A549 (cell line): Measurements from ENCODE around the gene CSTA.

Source experiments
- CEBPB ChIP-seq, 2 experiments: fragments of >200 bp in 1 of 2; sonication (Bioruptor Twin) in 1 of 2; formaldehyde crosslinking in 1 of 2; IDR thresholded peaks; 2 replicates each; pipeline ENCODE4 v1.6.1; 2012 to 2016
- CTCF ChIP-seq: fragments of >200 bp; sonication (Bioruptor Twin); formaldehyde crosslinking; IDR thresholded peaks from 3 replicates; pipeline ENCODE4 v1.5.1; 2016
- ELK1 ChIP-seq: fragments of 150-350 bp; IDR thresholded peaks from 2 replicates; pipeline ENCODE4 v1.6.1; 2014; ENCODE audit warnings: low read depth, mild to moderate bottlenecking, low read length
- EP300 ChIP-seq, 2 experiments: fragments of >200 bp; sonication (Bioruptor Twin); formaldehyde crosslinking; IDR thresholded peaks; 2 replicates in 1 of 2; 3 replicates in 1 of 2; pipeline ENCODE4 v1.6.1; 2016 to 2017
- JUNB ChIP-seq: fragments of >200 bp; sonication (Bioruptor Twin); formaldehyde crosslinking; IDR thresholded peaks from 2 replicates; pipeline ENCODE4 v1.6.1; 2016
- KDM5A ChIP-seq: fragments of 200-600 bp; sonication (generic); IDR thresholded peaks from 2 replicates; pipeline ENCODE4 v1.6.1; 2016; ENCODE audit warnings: antibody characterized with exemption, mild to moderate bottlenecking
- POLR2A ChIP-seq: IDR thresholded peaks from 2 replicates; pipeline ENCODE4 v1.6.1; 2012; ENCODE audit warnings: mild to moderate bottlenecking, low read length
- SMC3 ChIP-seq: fragments of >200 bp; sonication (Bioruptor Twin); formaldehyde crosslinking; IDR thresholded peaks from 3 replicates; pipeline ENCODE4 v1.6.1; 2018; ENCODE audit warnings: inconsistent platforms

GRCh38 chr3:122365073-122365472, 40.0 kb downstream of the CSTA start:
- no peak for TF ChIP-seq EP300 (IDR thresholded peaks at IDR 0.05)
- no peak for TF ChIP-seq CEBPB (IDR thresholded peaks at IDR 0.05)
- no peak for TF ChIP-seq KDM5A
- TF ChIP-seq SMC3: no peak
- no peak for TF ChIP-seq CTCF
- no peak for TF ChIP-seq POLR2A
- TF ChIP-seq ELK1: no peak
- no peak for TF ChIP-seq JUNB
